WTC11 (cell line): ENCODE results near the gene SRGAP1. TPM values are rescaled to one million over a fixed set of nuclear protein-coding genes. Genes with fewer than 3 reads are reported as not detected.

Source experiments
- ATAC-seq: fragments of 200-7000 bp; cut with Tn5 transposase; 2 replicates; pipeline ENCODE4 v1.10.0; 2021; ENCODE audit warnings: mild to moderate bottlenecking, moderate library complexity
- CTCF ChIA-PET: fragments of 300-600 bp; sonication (Branson Sonifier 250); formaldehyde crosslinking; loops from one replicate; lab custom pipeline; 2021; ENCODE audit warnings: antibody characterized with exemption; lab: Charles Lee
- POLR2A ChIA-PET: fragments of 350-600 bp; sonication (Branson Sonifier 250); formaldehyde crosslinking; loops from one replicate; lab custom pipeline; 2021; ENCODE audit warnings: antibody characterized with exemption; lab: Charles Lee
- DNase-seq: peaks from one replicate; pipeline ENCODE4 v3.0.0; 2021; ENCODE audit warnings: low spot score
- H3K27ac Mint-ChIP-seq: 2 replicates; pipeline ENCODE4 v1.8.0; 2021; ENCODE audit warnings: mixed read lengths
- H3K27me3 Mint-ChIP-seq: 2 replicates; pipeline ENCODE4 v1.8.0; 2021; ENCODE audit warnings: low read depth, mild to moderate bottlenecking, moderate library complexity, mixed read lengths
- H3K36me3 Mint-ChIP-seq: 2 replicates; pipeline ENCODE4 v1.8.0; 2021; ENCODE audit warnings: mixed read lengths
- H3K4me1 Mint-ChIP-seq: 2 replicates; pipeline ENCODE4 v1.8.0; 2022; ENCODE audit warnings: mixed read lengths
- H3K4me3 Mint-ChIP-seq: 2 replicates; pipeline ENCODE4 v1.8.0; 2021; ENCODE audit warnings: mild to moderate bottlenecking, moderate library complexity, mixed read lengths
- H3K9me3 Mint-ChIP-seq: 2 replicates; pipeline ENCODE4 v1.8.0; 2021; ENCODE audit warnings: mixed read lengths
- CTCF ChIP-seq: fragments of 200-600 bp; IDR thresholded peaks from 2 replicates; pipeline ENCODE4 v1.8.0; 2022; ENCODE audit warnings: antibody characterized with exemption
- EMX1 ChIP-seq: fragments of 250-450 bp; sonication (Bioruptor Pico); IDR thresholded peaks from 2 replicates; pipeline ENCODE4 v1.8.0; 2021; ENCODE audit warnings: mild to moderate bottlenecking
- ETV6 ChIP-seq: sonication (generic); formaldehyde crosslinking; IDR thresholded peaks from 2 replicates; pipeline ENCODE4 v1.8.1; 2022; ENCODE audit warnings: mild to moderate bottlenecking, missing genetic modification reagents
- FOXJ3 ChIP-seq: sonication (generic); formaldehyde crosslinking; IDR thresholded peaks from 2 replicates; pipeline ENCODE4 v1.9.0; 2021; ENCODE audit warnings: missing genetic modification reagents, mild to moderate bottlenecking, borderline replicate concordance
- GABPB1 ChIP-seq: sonication (generic); formaldehyde crosslinking; IDR thresholded peaks from 2 replicates; pipeline ENCODE4 v1.8.1; 2023; ENCODE audit warnings: mild to moderate bottlenecking, missing genetic modification reagents
- GTF2I ChIP-seq: fragments of 250-450 bp; sonication (Bioruptor Pico); conservative IDR thresholded peaks from 2 replicates; pipeline ENCODE4 v1.4.0; 2021; ENCODE audit warnings: mild to moderate bottlenecking
- HMGA2 ChIP-seq: fragments of 250-450 bp; sonication (Bioruptor Pico); IDR thresholded peaks from 2 replicates; pipeline ENCODE4 v1.4.0; 2021; ENCODE audit warnings: mild to moderate bottlenecking, moderate library complexity
- JAZF1 ChIP-seq: fragments of 250-450 bp; sonication (Bioruptor Pico); IDR thresholded peaks from 2 replicates; pipeline ENCODE4 v1.9.0; 2021; ENCODE audit warnings: moderate library complexity, mild to moderate bottlenecking, inconsistent platforms
- JUN ChIP-seq: sonication (generic); formaldehyde crosslinking; IDR thresholded peaks from 2 replicates; pipeline ENCODE4 v1.8.0; 2023; ENCODE audit warnings: mild to moderate bottlenecking, missing genetic modification reagents
- KAT7 ChIP-seq: sonication (generic); formaldehyde crosslinking; IDR thresholded peaks from 2 replicates; pipeline ENCODE4 v1.8.1; 2023; ENCODE audit warnings: missing genetic modification reagents, mild to moderate bottlenecking, borderline replicate concordance
- NFYB ChIP-seq: sonication (generic); formaldehyde crosslinking; conservative IDR thresholded peaks from 2 replicates; pipeline ENCODE4 v1.8.0; 2022; ENCODE audit warnings: low read depth, missing genetic modification reagents
- PRRX2 ChIP-seq: fragments of 250-450 bp; sonication (Bioruptor Pico); IDR thresholded peaks from 2 replicates; pipeline ENCODE4 v1.8.0; 2021; ENCODE audit warnings: mild to moderate bottlenecking
- RORB ChIP-seq: fragments of 250-450 bp; sonication (Bioruptor Pico); IDR thresholded peaks from 2 replicates; pipeline ENCODE4 v1.9.0; 2021; ENCODE audit warnings: mild to moderate bottlenecking
- SP1 ChIP-seq: sonication (generic); formaldehyde crosslinking; conservative IDR thresholded peaks from 2 replicates; pipeline ENCODE4 v1.8.1; 2022; ENCODE audit warnings: missing genetic modification reagents
- TCF7 ChIP-seq: sonication (generic); formaldehyde crosslinking; IDR thresholded peaks from 2 replicates; pipeline ENCODE4 v1.8.0; 2022; ENCODE audit warnings: mild to moderate bottlenecking, low read depth, missing genetic modification reagents, moderate library complexity
- TP53 ChIP-seq: sonication (generic); formaldehyde crosslinking; IDR thresholded peaks from 2 replicates; pipeline ENCODE4 v1.8.1; 2023; ENCODE audit warnings: mild to moderate bottlenecking, missing genetic modification reagents
- ZBTB43 ChIP-seq: sonication (generic); formaldehyde crosslinking; IDR thresholded peaks from 2 replicates; pipeline ENCODE4 v1.8.1; 2023; ENCODE audit warnings: mild to moderate bottlenecking, missing genetic modification reagents
- total RNA-seq: library from RNA; stranded (reverse); gene quantifications from 3 replicates; pipeline ENCODE4 v1.2.3, GENCODE V29; 2021
- TF ChIP-seq, protein P1 (sequence below): sonication (generic); formaldehyde crosslinking; IDR thresholded peaks from 2 replicates; pipeline ENCODE4 v1.8.0; 2022; ENCODE audit warnings: mild to moderate bottlenecking, missing genetic modification reagents
- TF ChIP-seq, protein P2 (sequence below): fragments of 250-450 bp; sonication (Bioruptor Pico); IDR thresholded peaks from 2 replicates; pipeline ENCODE4 v1.9.0; 2021; ENCODE audit warnings: moderate library complexity, mild to moderate bottlenecking, inconsistent platforms, borderline replicate concordance
- TF ChIP-seq, protein P3 (sequence below): sonication (generic); formaldehyde crosslinking; IDR thresholded peaks from 2 replicates; pipeline ENCODE4 v1.8.0; 2022; ENCODE audit warnings: mild to moderate bottlenecking, missing genetic modification reagents
- TF ChIP-seq, protein P4 (sequence below): fragments of 250-450 bp; sonication (Bioruptor Pico); IDR thresholded peaks from 2 replicates; pipeline ENCODE4 v1.9.0; 2021; ENCODE audit warnings: mild to moderate bottlenecking
- TF ChIP-seq, protein P5 (sequence below): fragments of 250-450 bp; sonication (Bioruptor Pico); IDR thresholded peaks from 2 replicates; pipeline ENCODE4 v1.9.0; 2021; ENCODE audit warnings: mild to moderate bottlenecking
- TF ChIP-seq, protein P6 (sequence below): sonication (generic); formaldehyde crosslinking; IDR thresholded peaks from 2 replicates; pipeline ENCODE4 v1.8.1; 2022; ENCODE audit warnings: missing genetic modification reagents, borderline replicate concordance

The SRGAP1 gene
- total RNA-seq, 1 experiment from 2014 or later, result 10.3 TPM

- peaks cover 5% of the 10 kb centered on the region for H3K36me3 Mint-ChIP-seq
- CTCF ChIA-PET, result no interaction called here
- peaks cover 27% of the 10 kb centered on the region for H3K4me1 Mint-ChIP-seq
- H3K27me3 Mint-ChIP-seq, result no peaks in the 10 kb centered on the region; the same call in 1 of the 2 replicates
- H3K4me3 Mint-ChIP-seq, result no peak overlapping the region
- peaks cover 11% of the 10 kb centered on the region for H3K9me3 Mint-ChIP-seq
- no peak for TF ChIP-seq RORB (CRISPR knock-in tag)
- TF ChIP-seq TCF7 (CRISPR knock-in tag), result no peak
- TF ChIP-seq TP53 (CRISPR knock-in tag), result no peak
- TF ChIP-seq, protein P1, sequence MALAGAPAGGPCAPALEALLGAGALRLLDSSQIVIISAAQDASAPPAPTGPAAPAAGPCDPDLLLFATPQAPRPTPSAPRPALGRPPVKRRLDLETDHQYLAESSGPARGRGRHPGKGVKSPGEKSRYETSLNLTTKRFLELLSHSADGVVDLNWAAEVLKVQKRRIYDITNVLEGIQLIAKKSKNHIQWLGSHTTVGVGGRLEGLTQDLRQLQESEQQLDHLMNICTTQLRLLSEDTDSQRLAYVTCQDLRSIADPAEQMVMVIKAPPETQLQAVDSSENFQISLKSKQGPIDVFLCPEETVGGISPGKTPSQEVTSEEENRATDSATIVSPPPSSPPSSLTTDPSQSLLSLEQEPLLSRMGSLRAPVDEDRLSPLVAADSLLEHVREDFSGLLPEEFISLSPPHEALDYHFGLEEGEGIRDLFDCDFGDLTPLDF (CRISPR knock-in tag), result no peak
- TF ChIP-seq GABPB1 (CRISPR knock-in tag), result no peak
- TF ChIP-seq ZBTB43 (CRISPR knock-in tag), result no peak
- no peak for TF ChIP-seq NFYB (CRISPR knock-in tag)
- TF ChIP-seq, protein P2, sequence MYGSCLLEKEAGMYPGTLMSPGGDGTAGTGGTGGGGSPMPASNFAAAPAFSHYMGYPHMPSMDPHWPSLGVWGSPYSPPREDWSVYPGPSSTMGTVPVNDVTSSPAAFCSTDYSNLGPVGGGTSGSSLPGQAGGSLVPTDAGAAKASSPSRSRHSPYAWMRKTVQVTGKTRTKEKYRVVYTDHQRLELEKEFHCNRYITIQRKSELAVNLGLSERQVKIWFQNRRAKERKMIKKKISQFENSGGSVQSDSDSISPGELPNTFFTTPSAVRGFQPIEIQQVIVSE (CRISPR knock-in tag), result no peak
- TF ChIP-seq JAZF1 (CRISPR knock-in tag), result no peak
- TF ChIP-seq, protein P3, sequence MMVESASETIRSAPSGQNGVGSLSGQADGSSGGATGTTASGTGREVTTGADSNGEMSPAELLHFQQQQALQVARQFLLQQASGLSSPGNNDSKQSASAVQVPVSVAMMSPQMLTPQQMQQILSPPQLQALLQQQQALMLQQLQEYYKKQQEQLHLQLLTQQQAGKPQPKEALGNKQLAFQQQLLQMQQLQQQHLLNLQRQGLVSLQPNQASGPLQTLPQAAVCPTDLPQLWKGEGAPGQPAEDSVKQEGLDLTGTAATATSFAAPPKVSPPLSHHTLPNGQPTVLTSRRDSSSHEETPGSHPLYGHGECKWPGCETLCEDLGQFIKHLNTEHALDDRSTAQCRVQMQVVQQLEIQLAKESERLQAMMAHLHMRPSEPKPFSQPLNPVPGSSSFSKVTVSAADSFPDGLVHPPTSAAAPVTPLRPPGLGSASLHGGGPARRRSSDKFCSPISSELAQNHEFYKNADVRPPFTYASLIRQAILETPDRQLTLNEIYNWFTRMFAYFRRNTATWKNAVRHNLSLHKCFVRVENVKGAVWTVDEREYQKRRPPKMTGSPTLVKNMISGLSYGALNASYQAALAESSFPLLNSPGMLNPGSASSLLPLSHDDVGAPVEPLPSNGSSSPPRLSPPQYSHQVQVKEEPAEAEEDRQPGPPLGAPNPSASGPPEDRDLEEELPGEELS (CRISPR knock-in tag), result no peak
- TF ChIP-seq EMX1 (CRISPR knock-in tag), result no peak
- TF ChIP-seq PRRX2, result no peak
- no peak for TF ChIP-seq SP1 (CRISPR knock-in tag)
- TF ChIP-seq FOXJ3 (CRISPR knock-in tag), result no peak
- TF ChIP-seq, protein P4, sequence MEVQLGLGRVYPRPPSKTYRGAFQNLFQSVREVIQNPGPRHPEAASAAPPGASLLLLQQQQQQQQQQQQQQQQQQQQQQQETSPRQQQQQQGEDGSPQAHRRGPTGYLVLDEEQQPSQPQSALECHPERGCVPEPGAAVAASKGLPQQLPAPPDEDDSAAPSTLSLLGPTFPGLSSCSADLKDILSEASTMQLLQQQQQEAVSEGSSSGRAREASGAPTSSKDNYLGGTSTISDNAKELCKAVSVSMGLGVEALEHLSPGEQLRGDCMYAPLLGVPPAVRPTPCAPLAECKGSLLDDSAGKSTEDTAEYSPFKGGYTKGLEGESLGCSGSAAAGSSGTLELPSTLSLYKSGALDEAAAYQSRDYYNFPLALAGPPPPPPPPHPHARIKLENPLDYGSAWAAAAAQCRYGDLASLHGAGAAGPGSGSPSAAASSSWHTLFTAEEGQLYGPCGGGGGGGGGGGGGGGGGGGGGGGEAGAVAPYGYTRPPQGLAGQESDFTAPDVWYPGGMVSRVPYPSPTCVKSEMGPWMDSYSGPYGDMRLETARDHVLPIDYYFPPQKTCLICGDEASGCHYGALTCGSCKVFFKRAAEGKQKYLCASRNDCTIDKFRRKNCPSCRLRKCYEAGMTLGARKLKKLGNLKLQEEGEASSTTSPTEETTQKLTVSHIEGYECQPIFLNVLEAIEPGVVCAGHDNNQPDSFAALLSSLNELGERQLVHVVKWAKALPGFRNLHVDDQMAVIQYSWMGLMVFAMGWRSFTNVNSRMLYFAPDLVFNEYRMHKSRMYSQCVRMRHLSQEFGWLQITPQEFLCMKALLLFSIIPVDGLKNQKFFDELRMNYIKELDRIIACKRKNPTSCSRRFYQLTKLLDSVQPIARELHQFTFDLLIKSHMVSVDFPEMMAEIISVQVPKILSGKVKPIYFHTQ (CRISPR knock-in tag), result no peak
- TF ChIP-seq HMGA2 (CRISPR knock-in tag), result no peak
- no peak for TF ChIP-seq GTF2I
- TF ChIP-seq JUN, result no peak
- no peak for TF ChIP-seq ETV6 (CRISPR knock-in tag)
- ATAC-seq (no peak), DNase-seq (no peak)
- H3K27ac Mint-ChIP-seq, result no peak overlapping the region
- POLR2A ChIA-PET, result no interaction called here
Measured at GRCh38 chr12:63927511-63927910, 83.0 kb downstream of the SRGAP1 start.

GRCh38 chr12:63928305-63928704 lies 83.8 kb downstream of the SRGAP1 start:
- CTCF ChIA-PET, result no interaction called here
- POLR2A ChIA-PET, result no interaction called here
- H3K27me3 Mint-ChIP-seq, result no peaks in the 10 kb centered on the region; the same call in 1 of the 2 replicates
- ATAC-seq (no peak), DNase-seq (no peak)
- peaks cover 11% of the 10 kb centered on the region for H3K9me3 Mint-ChIP-seq
- H3K27ac Mint-ChIP-seq, result no peak overlapping the region
- H3K36me3 Mint-ChIP-seq, result peaks cover 5% of the 10 kb centered on the region
- peaks cover 27% of the 10 kb centered on the region for H3K4me1 Mint-ChIP-seq
- no peak overlapping the region for H3K4me3 Mint-ChIP-seq
- no peak for TF ChIP-seq ZBTB43 (CRISPR knock-in tag)
- no peak for TF ChIP-seq KAT7 (CRISPR knock-in tag)
- TF ChIP-seq, protein P5, sequence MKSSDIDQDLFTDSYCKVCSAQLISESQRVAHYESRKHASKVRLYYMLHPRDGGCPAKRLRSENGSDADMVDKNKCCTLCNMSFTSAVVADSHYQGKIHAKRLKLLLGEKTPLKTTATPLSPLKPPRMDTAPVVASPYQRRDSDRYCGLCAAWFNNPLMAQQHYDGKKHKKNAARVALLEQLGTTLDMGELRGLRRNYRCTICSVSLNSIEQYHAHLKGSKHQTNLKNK, result no peak
- TF ChIP-seq, protein P6, sequence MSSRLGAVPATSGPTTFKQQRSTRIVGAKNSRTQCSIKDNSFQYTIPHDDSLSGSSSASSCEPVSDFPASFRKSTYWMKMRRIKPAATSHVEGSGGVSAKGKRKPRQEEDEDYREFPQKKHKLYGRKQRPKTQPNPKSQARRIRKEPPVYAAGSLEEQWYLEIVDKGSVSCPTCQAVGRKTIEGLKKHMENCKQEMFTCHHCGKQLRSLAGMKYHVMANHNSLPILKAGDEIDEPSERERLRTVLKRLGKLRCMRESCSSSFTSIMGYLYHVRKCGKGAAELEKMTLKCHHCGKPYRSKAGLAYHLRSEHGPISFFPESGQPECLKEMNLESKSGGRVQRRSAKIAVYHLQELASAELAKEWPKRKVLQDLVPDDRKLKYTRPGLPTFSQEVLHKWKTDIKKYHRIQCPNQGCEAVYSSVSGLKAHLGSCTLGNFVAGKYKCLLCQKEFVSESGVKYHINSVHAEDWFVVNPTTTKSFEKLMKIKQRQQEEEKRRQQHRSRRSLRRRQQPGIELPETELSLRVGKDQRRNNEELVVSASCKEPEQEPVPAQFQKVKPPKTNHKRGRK, result no peak
- TF ChIP-seq TCF7 (CRISPR knock-in tag), result no peak
- no peak for TF ChIP-seq CTCF
